Naive thymus-derived CD8-positive, alpha-beta T cell (primary cell): Measurements from ENCODE around the gene CACNA1B. TPM values are rescaled to one million over a fixed set of nuclear protein-coding genes. Genes with fewer than 3 reads are reported as not detected.
"Not testable (repeated sequence)": the region's sequence is repeated elsewhere in the genome, so short reads cannot be mapped to it uniquely, and the experiment has no call there.

Source experiments
- ATAC-seq, 2 donors: fragments of 150-1000 bp; cut with Tn5 transposase in 1 of 2; sonication (Bioruptor Pico), chemical (Tn5 transposase) in 1 of 2; 1 replicate in 1 of 2; 2 replicates in 1 of 2; pipeline ENCODE4 v1.10.0; 2021; ENCODE audit warnings: mild to moderate bottlenecking in 2 of 2, moderate library complexity in 2 of 2
- POLR2A ChIA-PET: fragments of 350-600 bp; sonication (Branson Sonifier 250); formaldehyde crosslinking; loops from one replicate; lab custom pipeline; 2021; ENCODE audit warnings: antibody characterized with exemption; lab: Charles Lee
- DNase-seq, 10 donors: peaks; one replicate each; pipeline versions ENCODE4 v3.0.0 to v3.0.0-alpha.2; 2020 to 2022
- H3K27ac Mint-ChIP-seq, 10 donors: one replicate each; pipeline ENCODE4 v1.8.0; 2020 to 2022; ENCODE audit warnings: mild to moderate bottlenecking in 10 of 10, mixed read lengths in 10 of 10, moderate library complexity in 4 of 10, inconsistent platforms in 1 of 10
- H3K27me3 Mint-ChIP-seq, 5 donors: one replicate each; pipeline ENCODE4 v1.8.0; 2021 to 2022; ENCODE audit warnings: mixed read lengths in 5 of 5
- H3K36me3 Mint-ChIP-seq, 3 donors: one replicate each; pipeline ENCODE4 v1.8.0; 2020 to 2022; ENCODE audit warnings: mixed read lengths in 3 of 3, mild to moderate bottlenecking in 2 of 3, inconsistent platforms in 1 of 3
- H3K4me1 Mint-ChIP-seq, 4 donors: one replicate each; pipeline ENCODE4 v1.8.0; 2021 to 2022; ENCODE audit warnings: mixed read lengths in 4 of 4
- H3K4me3 Mint-ChIP-seq, 10 donors: one replicate each; pipeline ENCODE4 v1.8.0; 2020 to 2022; ENCODE audit warnings: mild to moderate bottlenecking in 10 of 10, mixed read lengths in 10 of 10, moderate library complexity in 6 of 10, inconsistent platforms in 1 of 10
- H3K9me3 Mint-ChIP-seq, 9 donors: one replicate each; pipeline ENCODE4 v1.8.0; 2020 to 2022; ENCODE audit warnings: mixed read lengths in 9 of 9, mild to moderate bottlenecking in 3 of 9, inconsistent platforms in 1 of 9, moderate library complexity in 1 of 9
- microRNA-seq: library from miRNA; unstranded; fragments of <30 nt; microRNA quantifications from one replicate; pipeline ENCODE4 v1.2.0, GENCODE V29; 2022; ENCODE audit warnings: borderline microRNAs expressed
- polyA plus RNA-seq, 3 donors: library from polyadenylated mRNA; unstranded; fragments of 300-500 nt; fragmentation: Illumina TruSeq; gene quantifications; one replicate each; pipeline ENCODE4 v1.2.3, GENCODE V29; 2021
- total RNA-seq, 8 experiments: library from RNA in 2 of 8; stranded (reverse) in 2 of 8; gene quantifications; one replicate each; pipeline ENCODE4 v1.2.3 and lab custom pipeline; 2021 to 2026

CACNA1B gene
- total and polyA plus RNA-seq, 5 experiments from 2014 or later, result not detected

- H3K9me3 Mint-ChIP-seq, H3K36me3 Mint-ChIP-seq, H3K4me3 Mint-ChIP-seq, POLR2A ChIA-PET, H3K27ac Mint-ChIP-seq, ATAC-seq, H3K4me1 Mint-ChIP-seq, DNase-seq: not testable (repeated sequence)
- H3K27me3 Mint-ChIP-seq, result peaks cover 3 to 14% (median 7%) of the 10 kb centered on the region in 5 donors
Observed at GRCh38 chr9:138139096-138139495, 261.5 kb downstream of the CACNA1B start.

DNA sequence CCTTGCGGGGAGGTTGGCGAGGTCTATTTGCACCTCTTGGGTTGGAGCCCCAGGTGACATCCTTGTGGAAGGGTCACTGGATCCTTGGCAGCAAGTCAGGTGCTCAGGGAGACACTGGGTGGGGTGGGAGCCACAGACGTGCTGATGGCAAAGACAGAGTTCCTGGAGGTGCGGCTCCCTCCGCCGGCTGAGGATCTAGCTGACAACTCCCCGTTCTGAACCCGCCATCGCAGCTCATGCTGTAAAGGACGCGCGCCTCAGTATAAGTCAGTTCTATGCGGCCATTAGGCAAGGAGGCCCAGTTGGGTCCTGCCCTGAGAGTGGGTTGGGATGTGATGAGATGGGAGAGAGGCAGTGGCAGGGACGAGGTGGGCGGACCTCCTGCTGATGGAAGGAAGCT, 263.4 kb downstream of the CACNA1B start:
- peaks cover 3 to 14% (median 7%) of the 10 kb centered on the region in 5 donors for H3K27me3 Mint-ChIP-seq
- DNase-seq, H3K36me3 Mint-ChIP-seq, POLR2A ChIA-PET, H3K4me3 Mint-ChIP-seq, H3K4me1 Mint-ChIP-seq, H3K9me3 Mint-ChIP-seq, H3K27ac Mint-ChIP-seq, ATAC-seq: not testable (repeated sequence)

DNA sequence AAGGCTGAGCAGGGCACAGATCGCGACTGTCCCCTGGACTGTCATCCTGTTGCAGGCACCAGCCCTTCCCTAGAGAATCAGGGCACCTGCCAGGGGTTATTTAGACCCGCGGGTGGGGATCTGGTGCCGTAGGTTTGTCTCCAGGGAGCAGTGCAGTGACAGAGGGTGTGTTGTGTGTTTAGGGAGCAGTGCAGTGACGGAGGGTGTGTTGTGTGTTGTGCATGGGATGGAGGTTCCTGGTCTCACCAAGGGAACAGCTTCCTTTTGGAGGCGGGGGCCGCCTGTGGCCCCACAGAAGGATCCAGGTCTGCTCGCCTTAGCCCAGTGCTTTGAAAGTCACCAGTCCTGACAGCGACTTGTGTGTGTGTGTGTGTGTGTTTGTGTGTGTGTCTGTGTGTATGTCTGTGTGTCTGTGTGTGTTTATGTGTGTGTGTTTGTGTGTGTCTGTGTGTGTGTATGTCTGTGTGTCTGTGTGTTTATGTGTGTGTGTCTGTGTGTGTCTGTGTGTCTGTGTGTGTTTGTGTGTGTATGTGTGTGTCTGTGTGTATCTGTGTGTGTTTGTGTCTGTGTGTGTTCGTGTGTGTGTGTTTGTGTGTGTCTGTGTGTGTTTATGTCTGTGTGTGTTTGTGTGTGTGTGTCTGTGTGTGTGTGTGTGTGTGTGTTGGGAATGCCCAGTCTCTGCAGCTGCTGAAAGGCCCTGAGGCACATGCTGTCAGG, 265.1 kb downstream of the CACNA1B start:
- H3K27ac Mint-ChIP-seq, result peak overlapping the region in 1 of 10 donors; percentile 63
- ATAC-seq, DNase-seq, H3K36me3 Mint-ChIP-seq, POLR2A ChIA-PET, H3K4me1 Mint-ChIP-seq, H3K4me3 Mint-ChIP-seq, H3K9me3 Mint-ChIP-seq: not testable (repeated sequence)
- H3K27me3 Mint-ChIP-seq, result peaks cover 3 to 14% (median 7%) of the 10 kb centered on the region in 5 donors

GRCh38 chr9:138143491-138143890, 265.9 kb downstream of the CACNA1B start:
- H3K27ac Mint-ChIP-seq, DNase-seq, H3K9me3 Mint-ChIP-seq, H3K36me3 Mint-ChIP-seq, ATAC-seq, H3K4me1 Mint-ChIP-seq, H3K4me3 Mint-ChIP-seq, POLR2A ChIA-PET: not testable (repeated sequence)
- H3K27me3 Mint-ChIP-seq, result peaks cover 6 to 14% (median 7%) of the 10 kb centered on the region in 5 donors

GRCh38 chr9:138147556-138147955, 270.0 kb downstream of the CACNA1B start:
- H3K4me1 Mint-ChIP-seq, H3K9me3 Mint-ChIP-seq, H3K36me3 Mint-ChIP-seq, ATAC-seq, POLR2A ChIA-PET, H3K27ac Mint-ChIP-seq: not testable (repeated sequence)
- Mint-ChIP-seq H3K4me3 (peak overlapping the region in 1 of 10 donors; percentile 19), H3K27me3 (peaks cover 3 to 10% (median 6%) of the 10 kb centered on the region in 5 donors)
- DNase-seq, result peak in 2 of 10 donors; percentile 10 to 15

DNA sequence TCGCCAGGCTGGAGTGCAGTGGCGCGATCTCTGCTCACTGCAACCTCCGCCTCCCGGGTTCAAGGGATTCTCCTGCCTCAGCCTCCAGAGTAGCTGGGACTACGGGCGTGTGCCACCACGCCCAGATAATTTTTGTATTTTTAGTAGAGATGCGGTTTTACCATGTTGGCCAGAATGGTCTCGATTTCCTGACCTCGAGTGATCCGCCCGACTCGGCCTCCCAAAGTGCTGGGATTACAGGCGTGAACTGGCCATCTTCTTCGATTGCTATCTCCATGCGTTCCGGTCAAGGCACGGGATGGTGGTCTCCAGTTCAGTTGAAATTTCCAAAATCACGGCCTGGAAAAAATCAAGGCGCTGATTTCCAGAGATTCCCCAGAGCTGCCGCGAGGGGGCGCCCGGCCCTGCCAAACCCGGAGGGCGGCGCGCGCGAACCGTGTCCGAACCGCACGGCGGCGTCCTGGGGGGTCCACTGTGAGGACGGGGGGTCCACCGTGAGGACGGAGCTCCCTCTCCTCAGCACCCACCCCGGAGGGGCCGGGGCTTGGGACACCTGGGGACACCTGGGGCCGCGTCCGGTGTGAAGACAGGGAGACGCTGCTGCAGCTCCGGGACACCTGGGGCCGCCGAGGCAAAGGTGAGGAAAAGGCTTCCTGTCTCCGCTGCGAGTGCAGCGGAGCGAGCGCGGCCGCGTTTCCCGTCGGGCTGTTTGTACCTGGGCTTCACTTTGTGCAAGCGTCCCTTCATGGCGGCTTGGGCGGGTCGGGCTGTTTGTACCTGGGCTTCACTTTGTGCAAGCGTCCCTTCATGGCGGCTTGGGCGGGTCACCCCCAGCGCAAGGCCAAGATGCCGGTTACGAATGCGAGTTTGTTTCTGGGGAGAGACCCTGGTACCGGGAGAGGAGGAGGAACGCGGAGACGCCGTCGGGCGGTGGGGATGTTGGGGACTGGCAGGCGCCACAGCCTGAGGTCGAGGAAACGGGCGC, 272.4 kb downstream of the CACNA1B start:
- peak overlapping the region in 1 of 10 donors; percentile 21 for H3K27ac Mint-ChIP-seq
- POLR2A ChIA-PET, H3K36me3 Mint-ChIP-seq, H3K9me3 Mint-ChIP-seq, H3K4me1 Mint-ChIP-seq: not testable (repeated sequence)
- DNase-seq, result peak in 7 of 10 donors; percentile 13 to 54 (median 42)
- ATAC-seq, result peak; percentile 56 to 80
- H3K27me3 Mint-ChIP-seq, result peaks cover 0 to 10% (median 8%) of the 10 kb centered on the region in 5 donors
- H3K4me3 Mint-ChIP-seq, result peak overlapping the region; percentile 70 to 85 (median 78)

- H3K9me3 Mint-ChIP-seq, POLR2A ChIA-PET, ATAC-seq, H3K4me3 Mint-ChIP-seq, H3K36me3 Mint-ChIP-seq, H3K4me1 Mint-ChIP-seq, DNase-seq, H3K27ac Mint-ChIP-seq: not testable (repeated sequence)
- H3K27me3 Mint-ChIP-seq, result peaks cover 5 to 29% (median 16%) of the 10 kb centered on the region in 5 donors
Observed at GRCh38 chr9:138155788-138156187, 278.2 kb downstream of the CACNA1B start.

DNA sequence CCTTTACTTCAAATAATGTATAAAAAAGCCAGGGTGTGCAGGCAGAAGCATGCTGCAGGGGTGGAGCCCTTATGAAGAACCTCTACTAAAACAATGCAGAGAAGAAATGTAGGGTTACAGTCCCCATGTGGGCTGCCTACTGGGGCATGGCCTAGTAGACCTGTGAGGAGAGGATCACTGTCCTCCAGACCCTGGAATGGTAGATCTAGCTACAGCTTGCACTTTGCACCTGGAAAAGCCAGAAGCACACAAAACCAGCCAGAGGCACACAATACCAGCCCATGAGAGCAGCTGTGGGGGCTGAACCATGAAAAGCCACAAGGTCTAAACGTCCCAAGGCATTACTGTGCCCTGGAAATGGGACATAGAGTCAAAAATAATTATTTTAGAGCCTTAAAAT, 289.2 kb downstream of the CACNA1B start:
- peaks cover 0 to 15% (median 0%) of the 10 kb centered on the region in 9 donors for H3K9me3 Mint-ChIP-seq
- H3K4me3 Mint-ChIP-seq, H3K36me3 Mint-ChIP-seq, DNase-seq, ATAC-seq, POLR2A ChIA-PET, H3K27me3 Mint-ChIP-seq, H3K27ac Mint-ChIP-seq, H3K4me1 Mint-ChIP-seq: not testable (repeated sequence)

Small RNA genes within 50 kb of the gene (microRNA-seq; reads per million reads assigned to microRNA genes)
- not detected for gene MIR602
